Measurements from ENCODE around the gene RBMS2. TPM values are rescaled to one million over a fixed set of nuclear protein-coding genes. Genes with fewer than 3 reads are reported as not detected.
"Not testable (repeated sequence)": the region's sequence is repeated elsewhere in the genome, so short reads cannot be mapped to it uniquely, and the experiment has no call there.

Gene RBMS2
- total RNA-seq, 1 donor from 2014 or later, result 4.1 TPM

DNA sequence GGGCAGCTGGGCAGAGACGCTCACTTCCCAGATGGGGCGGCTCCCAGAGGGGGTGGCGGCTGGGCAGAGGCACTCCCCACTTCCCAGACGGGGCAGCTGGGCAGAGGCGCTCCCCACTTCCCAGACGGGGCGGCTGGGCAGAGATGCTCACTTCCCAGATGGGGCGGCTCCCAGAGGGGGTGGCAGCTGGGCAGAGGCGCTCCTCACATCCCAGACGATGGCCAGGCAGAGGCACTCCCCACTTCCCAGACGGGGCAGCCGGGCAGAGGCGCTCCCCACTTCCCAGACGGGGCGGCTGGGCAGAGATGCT is 27.6 kb upstream of the RBMS2 start:
- H3K4me3 Mint-ChIP-seq; H3K36me3 Mint-ChIP-seq (ENCODE audit: low read depth); DNase-seq; H3K9me3 Mint-ChIP-seq; H3K27ac Mint-ChIP-seq; intact Hi-C loops (cut with micrococcal nuclease); H3K4me1 Mint-ChIP-seq: not testable (repeated sequence)
- H3K27me3 Mint-ChIP-seq, result peaks cover 25% of the 10 kb centered on the region

DNA sequence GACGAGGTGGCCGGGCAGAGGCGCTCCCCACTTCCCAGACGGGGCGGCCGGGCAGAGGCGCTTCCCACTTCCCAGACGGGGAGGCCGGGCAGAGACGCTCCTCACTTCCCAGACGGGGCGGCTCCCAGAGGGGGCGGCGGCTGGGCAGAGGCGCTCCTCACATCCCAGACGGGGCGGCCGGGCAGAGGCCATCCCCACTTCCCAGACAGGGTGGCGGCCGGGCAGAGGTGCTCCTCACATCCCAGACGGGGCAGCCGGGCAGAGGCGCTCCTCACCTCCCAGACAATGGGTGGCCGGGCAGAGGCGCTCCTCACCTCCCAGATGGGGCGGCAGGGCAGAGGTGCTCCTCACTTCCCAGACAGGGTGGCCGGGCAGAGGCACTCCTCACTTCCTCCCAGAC is 27.1 kb upstream of the RBMS2 start:
- DNase-seq; H3K36me3 Mint-ChIP-seq (ENCODE audit: low read depth); intact Hi-C loops (cut with micrococcal nuclease); H3K27ac Mint-ChIP-seq; H3K9me3 Mint-ChIP-seq; H3K4me1 Mint-ChIP-seq; H3K4me3 Mint-ChIP-seq: not testable (repeated sequence)
- peaks cover 22% of the 10 kb centered on the region for H3K27me3 Mint-ChIP-seq

DNA sequence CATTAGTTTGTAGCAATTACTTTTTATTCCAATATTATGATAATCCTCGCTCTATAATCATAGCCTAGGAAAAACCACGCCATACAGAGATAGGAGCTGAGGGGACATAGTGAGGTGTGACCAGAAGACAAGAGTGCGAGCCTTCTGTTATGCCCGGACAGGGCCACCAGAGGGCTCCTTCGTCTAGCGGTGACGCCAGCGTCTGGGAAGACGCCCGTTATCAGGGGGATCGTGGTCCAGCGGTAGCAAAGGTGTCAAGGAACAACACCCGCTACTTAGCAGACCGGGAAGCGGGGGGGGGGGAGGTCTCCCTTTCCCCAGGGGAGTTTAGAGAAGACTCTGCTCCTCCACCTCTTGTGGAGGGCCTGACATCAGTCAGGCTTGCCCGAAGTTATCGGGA is 24.9 kb upstream of the RBMS2 start:
- DNase-seq, result peak; percentile 89
- H3K36me3 Mint-ChIP-seq (ENCODE audit: low read depth); H3K9me3 Mint-ChIP-seq; intact Hi-C loops (cut with micrococcal nuclease); H3K4me1 Mint-ChIP-seq; H3K27ac Mint-ChIP-seq: not testable (repeated sequence)
- H3K4me3 Mint-ChIP-seq, result peak overlapping the region; percentile 58
- peaks cover 11% of the 10 kb centered on the region for H3K27me3 Mint-ChIP-seq

DNA sequence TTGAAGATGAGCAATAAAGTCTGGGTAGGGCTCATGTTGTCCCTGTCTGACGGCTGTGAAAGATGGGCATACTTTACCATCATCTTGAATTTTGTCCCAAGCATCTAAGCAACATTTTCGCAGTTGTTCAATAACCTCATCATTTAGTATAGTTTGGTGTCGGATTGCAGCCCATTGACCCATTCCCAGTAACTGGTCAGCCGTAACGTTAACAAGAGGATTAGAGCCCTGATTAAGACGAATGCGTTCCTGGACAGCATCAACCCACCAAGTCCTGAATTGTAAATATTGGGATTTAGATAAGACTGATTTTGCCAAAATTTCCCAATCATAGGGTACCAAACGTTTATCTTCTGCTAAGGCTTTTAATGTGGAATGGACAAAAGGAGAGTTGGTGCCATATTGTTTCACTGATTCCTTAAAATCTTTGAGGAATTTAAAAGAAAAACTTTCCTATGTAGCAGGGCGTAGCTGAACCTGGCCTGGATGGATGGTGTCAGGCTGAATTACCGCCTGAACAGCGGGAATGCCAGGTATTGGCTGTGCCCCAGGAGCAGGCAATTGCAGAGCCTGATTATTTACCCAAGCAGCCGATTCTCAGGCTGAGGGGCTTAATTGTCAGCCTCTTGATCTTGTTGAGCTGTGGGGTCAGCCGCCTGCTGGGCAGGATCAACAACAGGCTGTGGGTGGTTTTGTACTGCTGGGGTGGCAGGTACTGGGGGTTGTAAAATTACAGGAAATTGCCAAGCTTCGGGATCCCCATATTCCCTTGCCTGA is 23.3 kb upstream of the RBMS2 start:
- DNase-seq; H3K36me3 Mint-ChIP-seq (ENCODE audit: low read depth); H3K27me3 Mint-ChIP-seq; H3K4me3 Mint-ChIP-seq; H3K27ac Mint-ChIP-seq; intact Hi-C loops (cut with micrococcal nuclease); H3K9me3 Mint-ChIP-seq; H3K4me1 Mint-ChIP-seq: not testable (repeated sequence)

DNA sequence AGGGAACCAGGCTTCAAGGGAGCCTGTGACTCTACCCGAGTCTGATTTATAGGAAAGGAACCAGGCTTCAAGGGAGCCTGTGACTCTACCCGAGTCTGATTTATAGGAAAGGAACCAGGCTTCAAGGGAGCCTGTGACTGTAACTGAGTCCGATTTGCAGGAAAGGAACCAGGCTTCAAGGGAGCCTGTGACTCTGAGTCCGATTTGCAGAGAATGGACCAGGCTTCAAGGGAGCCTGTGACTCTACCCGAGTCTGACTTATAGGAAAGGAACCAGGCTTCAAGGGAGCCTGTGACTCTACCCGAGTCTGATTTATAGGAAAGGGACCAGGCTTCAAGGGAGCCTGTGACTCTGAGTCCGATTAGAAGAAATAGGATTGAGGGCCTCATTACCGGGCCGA is 22.2 kb upstream of the RBMS2 start:
- H3K4me1 Mint-ChIP-seq; H3K27me3 Mint-ChIP-seq; H3K36me3 Mint-ChIP-seq (ENCODE audit: low read depth); DNase-seq; intact Hi-C loops (cut with micrococcal nuclease); H3K4me3 Mint-ChIP-seq; H3K9me3 Mint-ChIP-seq; H3K27ac Mint-ChIP-seq: not testable (repeated sequence)

DNA sequence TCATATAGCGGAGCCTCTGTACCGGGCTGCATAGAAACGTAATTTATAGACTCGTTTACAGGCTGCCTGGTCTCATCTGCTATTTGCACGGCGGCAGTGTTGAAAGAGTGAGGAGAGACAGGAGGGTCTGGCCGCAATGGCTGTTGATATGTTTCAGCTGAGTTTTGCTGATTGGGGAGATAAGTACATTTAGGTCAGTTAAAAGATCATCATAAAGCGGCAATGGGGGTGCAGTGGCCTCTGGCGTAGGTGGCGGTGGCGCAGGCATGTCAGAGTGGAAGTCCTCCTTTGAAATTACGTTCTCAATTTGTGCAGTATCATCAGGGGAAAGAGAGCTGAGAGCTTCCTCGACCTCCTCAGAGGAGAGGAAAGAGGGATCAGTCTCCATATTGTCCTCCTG is 21.7 kb upstream of the RBMS2 start:
- intact Hi-C loops (cut with micrococcal nuclease); DNase-seq; H3K9me3 Mint-ChIP-seq; H3K4me1 Mint-ChIP-seq; H3K4me3 Mint-ChIP-seq; H3K27me3 Mint-ChIP-seq; H3K36me3 Mint-ChIP-seq (ENCODE audit: low read depth); H3K27ac Mint-ChIP-seq: not testable (repeated sequence)

DNA sequence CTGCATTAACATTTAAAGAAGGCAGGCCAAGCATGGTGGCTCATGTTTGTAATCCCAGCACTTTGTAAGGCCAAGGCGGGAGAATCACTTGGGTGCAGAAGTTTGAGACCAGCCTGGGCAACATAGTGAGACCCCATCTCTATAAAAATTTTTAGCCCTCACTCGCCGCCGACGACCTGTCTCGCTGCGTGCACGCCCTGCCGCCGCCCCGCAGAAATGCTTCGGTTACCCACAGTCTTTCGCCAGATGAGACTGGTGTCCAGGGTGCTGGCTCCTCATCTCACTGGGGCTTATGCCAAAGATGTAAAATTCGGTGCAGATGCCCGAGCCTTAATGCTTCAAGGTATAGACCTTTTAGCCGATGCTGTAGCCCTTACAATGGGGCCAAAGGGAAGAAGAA is 10.8 kb upstream of the RBMS2 start:
- Mint-ChIP-seq H3K9me3 (no peaks in the 10 kb centered on the region), H3K4me1 (peaks cover 4% of the 10 kb centered on the region), H3K27me3 (peaks cover 15% of the 10 kb centered on the region), H3K27ac (no peak overlapping the region), H3K4me3 (no peak overlapping the region), H3K36me3 (ENCODE audit: low read depth) (no peaks in the 10 kb centered on the region)
- intact Hi-C loops (cut with micrococcal nuclease), result no loop called here
- no peak for DNase-seq

DNA sequence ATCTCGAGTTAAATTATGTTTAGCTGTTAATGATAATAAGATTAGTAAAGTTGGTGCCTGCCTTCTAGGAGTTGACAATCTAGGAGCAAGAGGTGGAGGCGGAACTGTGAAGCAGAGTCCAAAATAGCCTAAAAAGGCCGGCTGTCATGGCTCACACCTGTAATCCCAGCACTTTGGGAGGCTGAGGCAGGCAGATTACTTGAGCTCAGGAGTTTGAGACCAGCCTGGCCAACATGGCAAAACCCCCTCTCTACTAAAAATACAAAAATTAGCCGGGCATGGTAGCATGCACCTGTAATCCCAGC is 7.7 kb upstream of the RBMS2 start:
- peaks cover 15% of the 10 kb centered on the region for H3K27me3 Mint-ChIP-seq
- H3K27ac Mint-ChIP-seq; intact Hi-C loops (cut with micrococcal nuclease); H3K4me3 Mint-ChIP-seq; H3K4me1 Mint-ChIP-seq; H3K36me3 Mint-ChIP-seq (ENCODE audit: low read depth); H3K9me3 Mint-ChIP-seq; DNase-seq: not testable (repeated sequence)

DNA sequence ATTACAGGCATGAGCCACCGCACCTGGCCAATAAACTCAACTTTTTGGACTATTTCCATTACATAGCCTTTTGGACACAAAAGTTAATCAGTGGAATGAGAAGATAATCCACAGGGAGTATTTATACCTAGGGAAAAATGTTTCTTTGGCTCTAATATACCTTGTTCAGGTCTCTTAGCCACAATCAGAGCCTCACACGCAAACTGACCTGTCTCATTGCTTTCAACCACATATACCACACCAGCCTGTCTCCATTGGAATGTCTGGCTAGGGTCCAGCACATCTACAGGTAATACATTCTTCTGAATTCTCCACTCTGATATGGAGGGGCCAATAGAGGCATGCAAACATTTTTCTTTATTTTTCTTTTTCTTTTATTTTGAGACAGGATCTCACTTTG is 3.8 kb upstream of the RBMS2 start:
- Mint-ChIP-seq H3K9me3 (no peaks in the 10 kb centered on the region), H3K27me3 (peaks cover 2% of the 10 kb centered on the region), H3K27ac (no peak overlapping the region), H3K36me3 (ENCODE audit: low read depth) (no peaks in the 10 kb centered on the region), H3K4me1 (peaks cover 31% of the 10 kb centered on the region), H3K4me3 (no peak overlapping the region)
- no peak for DNase-seq
- intact Hi-C loops (cut with micrococcal nuclease), result no loop called here

DNA sequence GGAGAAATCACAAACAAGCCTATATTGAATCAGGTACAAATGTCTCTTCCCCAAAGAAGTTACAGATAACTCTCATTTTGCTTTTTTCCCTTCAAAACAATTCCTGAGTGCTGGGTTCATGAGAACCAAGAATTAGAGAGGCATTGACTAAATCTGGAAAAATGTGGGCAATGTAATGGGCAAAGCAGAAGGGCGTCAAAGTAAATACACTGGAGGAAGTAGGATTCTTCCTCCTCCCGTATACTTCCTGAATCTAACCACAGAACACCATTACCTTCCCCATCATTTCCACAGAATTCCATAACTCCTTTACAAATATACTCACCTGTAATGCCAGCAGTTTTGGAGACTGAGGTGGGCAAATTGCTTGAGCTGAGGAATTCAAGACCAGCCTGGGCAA is 3.0 kb upstream of the RBMS2 start:
- Mint-ChIP-seq H3K4me3 (no peak overlapping the region), H3K9me3 (no peaks in the 10 kb centered on the region), H3K27ac (no peak overlapping the region), H3K27me3 (peaks cover under 1% of the 10 kb centered on the region), H3K4me1 (peaks cover 33% of the 10 kb centered on the region), H3K36me3 (ENCODE audit: low read depth) (no peaks in the 10 kb centered on the region)
- DNase-seq, result no peak
- intact Hi-C loops (cut with micrococcal nuclease), result no loop called here

DNA sequence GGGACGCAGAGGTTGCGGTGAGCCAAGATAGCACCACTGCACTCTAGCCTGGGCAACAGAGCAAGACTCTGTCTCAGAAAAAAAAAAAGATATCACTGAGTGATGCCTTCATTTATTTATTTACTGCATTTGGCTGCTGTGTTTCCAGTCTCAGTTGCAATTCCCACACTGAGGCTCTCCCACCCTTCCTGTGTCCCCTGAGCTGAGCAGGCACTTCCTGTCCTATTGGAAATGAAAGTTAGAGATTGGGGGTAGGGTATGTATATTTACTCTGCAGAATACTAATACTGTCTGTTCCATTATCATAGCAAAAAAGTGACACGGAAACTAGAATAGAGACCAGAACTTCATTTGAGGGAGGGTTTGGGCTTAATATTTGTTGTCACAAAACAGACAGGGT is 1.6 kb upstream of the RBMS2 start:
- Mint-ChIP-seq H3K36me3 (ENCODE audit: low read depth) (no peaks in the 10 kb centered on the region), H3K27me3 (no peaks in the 10 kb centered on the region), H3K4me3 (no peak overlapping the region), H3K27ac (no peak overlapping the region), H3K4me1 (peaks cover 29% of the 10 kb centered on the region), H3K9me3 (no peaks in the 10 kb centered on the region)
- intact Hi-C loops (cut with micrococcal nuclease), result loop anchor here (2.0 kb wide), 1 partner anchor 109 kb away; no protein-coding TSS in a partner anchor
- DNase-seq, result no peak

DNA sequence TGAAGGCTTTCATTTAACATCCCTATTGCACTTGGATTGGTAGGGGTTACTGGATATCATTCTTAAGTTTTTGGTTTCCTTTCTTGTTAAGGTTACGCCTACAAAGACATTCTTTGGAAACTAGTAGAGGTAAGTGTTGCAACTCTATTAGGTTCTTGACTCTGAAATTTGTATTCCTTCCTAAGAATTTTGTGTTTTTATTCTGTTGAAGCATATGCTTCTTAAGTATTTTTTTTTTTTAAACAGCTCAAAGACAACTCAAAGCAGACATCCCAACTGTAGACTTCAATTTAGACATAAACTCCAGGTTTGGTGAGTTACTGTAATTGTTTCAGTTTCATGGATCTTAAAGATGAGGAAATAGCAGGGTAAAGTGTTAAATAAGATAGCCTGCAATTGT is 1.1 kb upstream of the RBMS2 start:
- DNase-seq, result no peak
- no peaks in the 10 kb centered on the region for H3K27me3 Mint-ChIP-seq
- no peaks in the 10 kb centered on the region for H3K9me3 Mint-ChIP-seq
- intact Hi-C loops (cut with micrococcal nuclease), result loop anchor here (2.0 kb wide), 1 partner anchor 108 kb away; no protein-coding TSS in a partner anchor
- H3K36me3 Mint-ChIP-seq (ENCODE audit: low read depth), result no peaks in the 10 kb centered on the region
- H3K27ac Mint-ChIP-seq, result no peak overlapping the region
- peaks cover 29% of the 10 kb centered on the region for H3K4me1 Mint-ChIP-seq
- peak overlapping the region; percentile 73 for H3K4me3 Mint-ChIP-seq

DNA sequence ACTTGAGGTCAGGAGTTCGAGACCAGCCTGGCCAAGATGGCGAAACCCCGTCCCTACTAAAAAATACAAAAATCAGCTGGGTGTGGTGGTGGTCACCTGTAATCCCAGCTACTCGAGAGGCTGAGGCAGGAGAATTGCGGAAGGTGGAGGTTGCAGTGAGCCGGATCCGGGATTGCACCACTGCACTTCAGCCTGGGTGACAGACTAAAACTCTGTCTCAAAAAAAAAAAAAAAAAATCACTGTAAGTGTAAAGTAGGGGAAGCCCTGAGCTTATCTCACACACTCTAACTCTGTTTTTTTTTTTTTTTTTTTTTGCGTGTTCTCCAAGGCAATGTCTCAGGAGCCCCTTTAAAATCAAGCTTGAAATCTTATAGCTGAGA is 421 bp upstream of the RBMS2 start:
- intact Hi-C loops (cut with micrococcal nuclease), result loop anchor here (2.0 kb wide), 1 partner anchor 108 kb away; no protein-coding TSS in a partner anchor
- no peaks in the 10 kb centered on the region for H3K27me3 Mint-ChIP-seq
- DNase-seq, result no peak
- H3K27ac Mint-ChIP-seq, result peak overlapping the region; percentile 75
- no peaks in the 10 kb centered on the region for H3K36me3 Mint-ChIP-seq (ENCODE audit: low read depth)
- H3K9me3 Mint-ChIP-seq, result no peaks in the 10 kb centered on the region
- peak overlapping the region; percentile 93 for H3K4me3 Mint-ChIP-seq
- H3K4me1 Mint-ChIP-seq, result peaks cover 29% of the 10 kb centered on the region

DNA sequence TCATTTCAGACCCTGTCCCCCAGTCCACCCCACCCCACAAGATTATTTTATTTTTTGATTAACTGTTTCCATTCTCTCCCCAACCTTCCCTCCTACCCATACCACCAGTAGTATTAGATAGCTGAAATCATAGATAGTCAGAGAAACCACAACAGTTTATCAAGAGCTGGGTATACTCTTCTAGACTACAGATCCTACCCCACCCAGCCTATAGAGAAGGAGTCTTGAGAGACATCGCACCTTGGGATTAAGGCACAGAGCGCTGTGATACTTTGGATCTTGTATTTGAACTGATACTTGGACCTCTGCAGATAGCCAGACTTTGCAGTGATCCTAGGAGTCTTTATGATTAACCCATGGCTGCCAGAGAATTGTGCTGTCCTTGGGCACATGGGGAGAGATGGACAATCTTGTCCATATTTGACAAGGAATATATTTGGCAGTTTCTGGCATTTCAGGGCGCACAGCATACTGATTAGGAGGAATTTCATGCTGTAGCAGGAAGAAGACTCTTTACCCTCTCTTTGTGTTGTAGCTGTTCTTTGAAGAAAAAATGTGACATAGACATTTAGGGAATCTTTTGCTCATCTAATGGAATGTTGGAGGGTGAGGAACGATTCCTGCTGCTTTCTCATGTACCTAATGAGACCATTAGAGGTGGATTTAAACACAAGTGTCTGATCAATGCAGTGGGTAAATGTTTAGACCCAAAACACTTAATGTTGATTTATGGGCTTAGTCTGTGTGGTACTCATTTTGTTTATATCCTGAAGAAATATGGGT is 982 bp downstream of the RBMS2 start:
- Mint-ChIP-seq H3K27me3 (no peaks in the 10 kb centered on the region), H3K4me3 (peak overlapping the region; percentile 93), H3K36me3 (ENCODE audit: low read depth) (no peaks in the 10 kb centered on the region), H3K27ac (peak overlapping the region; percentile 75), H3K4me1 (peaks cover 29% of the 10 kb centered on the region), H3K9me3 (no peaks in the 10 kb centered on the region)
- intact Hi-C loops (cut with micrococcal nuclease), result no loop called here
- no peak for DNase-seq

DNA sequence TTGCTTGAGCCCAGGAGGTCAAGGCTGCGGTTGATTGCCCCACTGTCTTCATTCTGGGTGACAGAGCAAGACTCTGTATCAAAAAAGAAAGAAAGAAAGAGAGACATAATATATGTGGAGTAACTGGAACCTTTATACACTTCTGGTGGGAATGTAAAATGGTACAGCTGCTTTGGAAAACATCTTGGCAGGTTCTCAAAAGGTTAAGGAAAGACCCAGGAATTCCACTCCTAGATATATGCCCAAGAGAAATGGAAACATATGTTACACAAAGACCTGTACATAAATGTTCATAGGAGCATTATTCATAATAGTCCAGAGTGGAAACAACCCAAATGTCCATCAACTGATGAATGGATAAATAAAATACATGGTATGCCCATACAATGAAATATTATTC is 7.2 kb downstream of the RBMS2 start:
- DNase-seq, result no peak
- no peaks in the 10 kb centered on the region for H3K9me3 Mint-ChIP-seq
- no peaks in the 10 kb centered on the region for H3K27me3 Mint-ChIP-seq
- intact Hi-C loops (cut with micrococcal nuclease), result no loop called here
- no peaks in the 10 kb centered on the region for H3K4me1 Mint-ChIP-seq
- no peak overlapping the region for H3K4me3 Mint-ChIP-seq
- H3K27ac Mint-ChIP-seq, result no peak overlapping the region
- H3K36me3 Mint-ChIP-seq (ENCODE audit: low read depth), result no peaks in the 10 kb centered on the region
